KMS-11 (cell line): ENCODE data around the gene SLC22A12.

Experiments used
- H2AFZ ChIP-seq: fragments of 200-600 bp; sonication (generic); 2 replicates; pipeline ENCODE4 v1.6.1; 2016; ENCODE audit warnings: antibody characterized with exemption, mixed run types, low read depth
- H3K27ac ChIP-seq: fragments of 200-600 bp; sonication (generic); 2 replicates; pipeline ENCODE4 v1.6.1; 2016; ENCODE audit warnings: mild to moderate bottlenecking, mixed run types
- H3K27me3 ChIP-seq: fragments of 200-600 bp; sonication (generic); 2 replicates; pipeline ENCODE4 v1.6.1; 2017; ENCODE audit warnings: mild to moderate bottlenecking, low read depth, mixed run types, moderate library complexity; ENCODE audit not compliant: insufficient read depth
- H3K36me3 ChIP-seq: fragments of 200-600 bp; sonication (generic); 2 replicates; pipeline ENCODE4 v1.6.1; 2017; ENCODE audit warnings: mild to moderate bottlenecking, mixed run types; ENCODE audit not compliant: insufficient read depth
- H3K4me1 ChIP-seq: fragments of 200-600 bp; sonication (generic); 2 replicates; pipeline ENCODE4 v1.6.1; 2016; ENCODE audit warnings: mild to moderate bottlenecking, low read depth, mixed run types; ENCODE audit not compliant: poor library complexity, severe bottlenecking
- H3K4me2 ChIP-seq: fragments of 200-600 bp; sonication (generic); 2 replicates; pipeline ENCODE4 v1.7.0; 2016; ENCODE audit warnings: mild to moderate bottlenecking, mixed run types
- H3K4me3 ChIP-seq: fragments of 200-600 bp; sonication (generic); IDR thresholded peaks from 2 replicates; pipeline ENCODE4 v1.6.1; 2017; ENCODE audit warnings: low read depth, low read length, mixed read lengths; ENCODE audit not compliant: insufficient read depth
- H3K79me2 ChIP-seq: fragments of 200-600 bp; sonication (generic); 2 replicates; pipeline ENCODE4 v1.6.1; 2016; ENCODE audit warnings: low read depth, mixed run types; ENCODE audit not compliant: insufficient read depth
- H3K9ac ChIP-seq: fragments of 200-600 bp; sonication (generic); 2 replicates; pipeline ENCODE4 v1.6.1; 2016; ENCODE audit warnings: mild to moderate bottlenecking, mixed run types
- H4K20me1 ChIP-seq: fragments of 200-600 bp; sonication (generic); 2 replicates; pipeline ENCODE4 v1.6.1; 2016; ENCODE audit warnings: mild to moderate bottlenecking, mixed run types; ENCODE audit not compliant: insufficient read depth
- CTCF ChIP-seq: fragments of 200-600 bp; sonication (generic); conservative IDR thresholded peaks from 2 replicates; pipeline ENCODE4 v1.6.1; 2017; ENCODE audit warnings: low read depth, mild to moderate bottlenecking, antibody characterized with exemption, low read length, moderate library complexity, mixed read lengths

The SLC22A12 gene

DNA sequence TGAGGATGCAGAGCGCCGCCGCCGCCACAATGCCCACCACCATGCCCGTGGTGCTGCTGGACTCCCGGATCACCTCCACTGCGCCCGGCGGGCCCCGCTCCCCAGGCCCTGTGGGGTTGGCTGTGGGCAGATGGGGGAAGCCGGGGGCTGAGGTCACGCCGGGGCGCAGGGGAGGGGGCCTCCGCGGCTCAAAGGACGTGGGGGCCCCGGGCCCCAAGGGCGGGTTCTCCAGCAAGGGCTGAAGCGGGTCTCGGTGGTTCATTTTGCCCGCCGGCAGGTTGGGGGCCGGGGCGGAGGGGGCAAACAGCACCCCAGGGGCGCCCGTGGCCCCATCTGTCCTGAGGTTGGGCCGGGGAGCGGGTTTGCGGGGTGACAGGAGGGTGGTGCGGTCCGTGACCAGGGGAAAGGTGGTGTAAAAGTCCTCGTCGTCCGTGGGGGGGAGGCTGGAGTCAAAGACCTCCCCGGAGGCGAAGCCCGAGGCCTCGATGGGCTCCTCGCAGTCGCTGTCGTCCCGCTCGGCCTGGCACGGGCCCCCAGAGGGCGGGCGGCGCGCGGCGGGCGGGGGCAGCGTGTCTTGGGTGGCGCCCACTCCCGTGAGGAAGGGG, 16.5 kb downstream of the SLC22A12 start:
- H4K20me1 ChIP-seq, result no peaks in the 10 kb centered on the region
- H2AFZ ChIP-seq, result no peak overlapping the region
- no peak overlapping the region for H3K4me3 ChIP-seq
- H3K27me3 ChIP-seq, result peaks cover 67% of the 10 kb centered on the region
- H3K79me2 ChIP-seq, result no peaks in the 10 kb centered on the region
- H3K9ac ChIP-seq, result no peak overlapping the region
- TF ChIP-seq CTCF, result no peak
- H3K4me1 ChIP-seq, result no peaks in the 10 kb centered on the region
- H3K36me3 ChIP-seq, result no peaks in the 10 kb centered on the region
- no peak overlapping the region for H3K27ac ChIP-seq
- H3K4me2 ChIP-seq, result no peak overlapping the region

DNA sequence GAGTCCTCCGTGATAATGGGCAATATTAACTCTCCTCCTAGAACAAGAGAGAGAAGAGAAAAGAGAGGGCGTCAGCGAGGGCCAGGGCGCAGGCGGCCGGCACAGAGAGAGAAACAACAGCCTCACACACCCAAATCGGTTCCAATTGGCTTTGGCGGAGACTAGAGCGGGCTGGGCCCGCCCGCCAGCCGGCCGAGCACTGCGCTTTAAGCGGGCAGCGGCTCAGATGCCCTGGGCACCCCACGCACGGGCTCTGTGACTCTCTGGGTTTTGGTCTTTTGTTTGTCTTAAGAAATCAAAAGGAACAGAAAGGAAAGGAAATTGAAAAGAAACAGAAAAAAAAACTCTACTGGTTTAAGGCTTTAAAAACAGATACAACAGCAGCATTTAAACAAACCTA, 17.0 kb downstream of the SLC22A12 start:
- Histone ChIP-seq H3K4me3 (no peak overlapping the region), H3K4me1 (no peaks in the 10 kb centered on the region), H3K27me3 (peaks cover 63% of the 10 kb centered on the region), H3K9ac (no peak overlapping the region), H3K36me3 (no peaks in the 10 kb centered on the region), H4K20me1 (no peaks in the 10 kb centered on the region), H3K4me2 (no peak overlapping the region), H2AFZ (no peak overlapping the region), H3K79me2 (no peaks in the 10 kb centered on the region), H3K27ac (no peak overlapping the region)
- TF ChIP-seq CTCF, result no peak

DNA sequence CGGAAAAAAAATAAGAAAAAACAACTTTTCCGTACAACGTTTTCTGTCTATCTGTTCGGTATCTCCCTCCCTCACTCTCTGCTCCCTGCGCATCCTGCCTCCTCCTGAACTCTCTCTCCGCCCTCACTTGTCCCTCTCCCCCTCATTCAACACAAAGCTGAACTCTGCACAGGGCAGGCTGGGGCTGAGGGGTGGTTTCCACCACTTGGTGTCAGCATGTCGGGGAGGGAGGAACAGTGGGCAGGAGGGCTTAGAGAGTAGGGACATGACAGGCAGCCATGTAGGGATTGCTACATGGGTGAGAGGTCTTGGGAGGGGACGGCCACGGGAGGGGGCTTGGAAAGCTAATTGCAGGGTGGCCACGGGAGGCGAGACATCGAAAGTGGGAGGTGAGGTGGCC, 17.6 kb downstream of the SLC22A12 start:
- Histone ChIP-seq H2AFZ (no peak overlapping the region), H3K9ac (no peak overlapping the region), H3K4me1 (no peaks in the 10 kb centered on the region), H4K20me1 (no peaks in the 10 kb centered on the region), H3K4me2 (no peak overlapping the region), H3K27ac (no peak overlapping the region), H3K36me3 (no peaks in the 10 kb centered on the region), H3K4me3 (no peak overlapping the region), H3K27me3 (peaks cover 63% of the 10 kb centered on the region), H3K79me2 (no peaks in the 10 kb centered on the region)
- TF ChIP-seq CTCF, result no peak

DNA sequence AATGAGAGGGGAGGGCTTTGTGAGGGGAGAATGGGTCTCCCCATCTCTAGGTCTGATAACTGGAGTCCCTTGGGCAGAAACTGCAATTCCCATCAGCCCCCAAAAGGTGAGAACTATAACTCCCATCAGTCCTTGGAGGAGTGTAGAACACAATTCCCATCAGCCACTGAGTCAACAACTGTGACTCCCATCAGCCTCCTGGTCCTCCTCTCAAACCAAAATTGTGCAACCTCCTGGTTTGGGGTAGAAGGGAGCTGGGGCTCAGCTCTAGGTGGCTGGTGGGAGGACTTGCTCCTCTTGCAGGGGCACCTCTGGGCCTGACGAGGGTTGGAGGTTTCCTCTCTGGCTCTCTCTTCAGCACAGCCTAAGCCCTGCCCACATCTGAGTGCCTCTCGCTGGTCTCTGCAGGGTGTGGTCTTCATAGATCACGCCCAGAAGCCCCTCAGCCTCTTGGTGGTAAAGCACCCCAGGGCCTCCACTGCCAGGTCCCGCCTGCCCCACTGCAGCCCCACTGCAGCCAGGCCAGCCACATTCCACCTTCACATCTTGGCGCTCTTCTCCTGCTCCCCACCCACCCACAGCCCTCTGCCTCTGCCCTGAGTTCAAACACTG, 18.5 kb downstream of the SLC22A12 start:
- Histone ChIP-seq H3K79me2 (no peaks in the 10 kb centered on the region), H2AFZ (no peak overlapping the region), H3K9ac (no peak overlapping the region), H3K27me3 (peaks cover 62% of the 10 kb centered on the region), H3K4me3 (no peak overlapping the region), H3K27ac (no peak overlapping the region), H4K20me1 (no peaks in the 10 kb centered on the region), H3K4me2 (no peak overlapping the region), H3K36me3 (no peaks in the 10 kb centered on the region), H3K4me1 (no peaks in the 10 kb centered on the region)
- no peak for TF ChIP-seq CTCF
